OCI-LY1 (cell line): Measurements from ENCODE around the gene WDR41.

Experiments used
- CTCF ChIP-seq: fragments of 200-600 bp; sonication (generic), shearing (Covaris generic); IDR thresholded peaks from 2 replicates; pipeline ENCODE4 v1.5.1; 2017; ENCODE audit warnings: mild to moderate bottlenecking, antibody characterized with exemption, low read length, moderate library complexity, mixed read lengths
- EZH2 ChIP-seq: fragments of 200-600 bp; sonication (generic), shearing (Covaris generic); IDR thresholded peaks from 2 replicates; pipeline ENCODE4 v1.8.0; 2017; ENCODE audit warnings: borderline replicate concordance, mixed run types, mild to moderate bottlenecking, antibody characterized with exemption, low read length, moderate library complexity, mixed read lengths

DNA sequence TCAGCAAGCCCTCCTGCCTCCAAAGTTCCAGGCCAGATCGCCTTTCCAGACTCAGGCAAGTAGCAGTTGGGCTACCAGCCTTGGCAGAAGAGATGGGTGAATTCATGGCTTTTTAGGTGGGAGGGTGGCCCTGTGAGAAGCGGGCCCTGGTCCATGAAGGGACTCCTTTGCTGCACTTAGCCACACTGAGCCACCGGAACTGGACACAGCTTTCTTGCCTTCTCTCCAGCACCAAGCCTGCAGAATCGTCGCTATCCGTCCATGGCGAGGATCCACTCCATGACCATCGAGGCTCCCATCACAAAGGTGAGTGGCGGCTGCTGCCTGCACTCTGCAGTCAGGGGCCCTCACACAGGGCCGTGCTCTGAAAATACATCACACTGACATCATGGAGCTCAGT lies 85.0 kb downstream of the WDR41 start:
- no peak for TF ChIP-seq EZH2
- TF ChIP-seq CTCF: no peak
